Spleen (tissue), 11 donors: ENCODE measurements around the gene ARFGAP1. TPM values are rescaled to one million over a fixed set of nuclear protein-coding genes. Genes with fewer than 3 reads are reported as not detected.

ENCODE experiments used
- DNase-seq: peaks from one replicate; pipeline ENCODE4 v3.0.0-alpha.2; 2020
- H3K27ac ChIP-seq, 8 donors: fragments of 200-600 bp; sonication (generic) in 7 of 8; 1 replicate in 4 of 8; 2 replicates in 4 of 8; pipeline versions ENCODE4 v1.5.0 to v1.8.0; 2016 to 2021; ENCODE audit warnings: inconsistent platforms in 4 of 8, mild to moderate bottlenecking in 4 of 8, moderate library complexity in 1 of 8
- H3K27me3 ChIP-seq, 7 donors: fragments of 200-600 bp; sonication (generic) in 6 of 7; replicated peaks in 1 of 7; 1 replicate in 4 of 7; 2 replicates in 3 of 7; pipeline versions ENCODE4 v1.5.0 to v1.8.0; 2016 to 2021; ENCODE audit warnings: inconsistent platforms in 3 of 7, mild to moderate bottlenecking in 1 of 7
- H3K36me3 ChIP-seq, 6 donors: fragments of 200-600 bp; sonication (generic) in 5 of 6; 1 replicate in 4 of 6; 2 replicates in 2 of 6; pipeline versions ENCODE4 v1.5.0 to v1.8.0; 2016 to 2021; ENCODE audit warnings: inconsistent platforms in 2 of 6
- H3K4me1 ChIP-seq, 6 donors: fragments of 200-600 bp; sonication (generic) in 5 of 6; 1 replicate in 3 of 6; 2 replicates in 3 of 6; pipeline versions ENCODE4 v1.5.0 to v1.8.0; 2016 to 2021; ENCODE audit warnings: inconsistent platforms in 3 of 6
- H3K4me3 ChIP-seq, 8 donors: fragments of 200-600 bp; sonication (generic) in 7 of 8; 1 replicate in 4 of 8; 2 replicates in 4 of 8; pipeline versions ENCODE4 v1.5.0 to v1.8.0; 2016 to 2021; ENCODE audit warnings: inconsistent platforms in 4 of 8, mild to moderate bottlenecking in 4 of 8, moderate library complexity in 2 of 8
- H3K9me3 ChIP-seq, 8 donors: fragments of 200-600 bp; sonication (generic) in 7 of 8; 1 replicate in 4 of 8; 2 replicates in 4 of 8; pipeline versions ENCODE4 v1.5.0 to v1.8.0; 2016 to 2021; ENCODE audit warnings: inconsistent platforms in 4 of 8
- CTCF ChIP-seq, 11 experiments: fragments of 200-600 bp in 7 of 11; fragments of 450-650 bp in 4 of 11; sonication (generic) in 4 of 11; IDR thresholded peaks in 8 of 11; conservative IDR thresholded peaks in 3 of 11; 1 replicate in 7 of 11; 2 replicates in 4 of 11; pipeline versions ENCODE4 v1.4.0 to v1.8.0; 2016 to 2021; ENCODE audit warnings: antibody characterized with exemption in 11 of 11, inconsistent platforms in 4 of 11, mild to moderate bottlenecking in 1 of 11
- POLR2A ChIP-seq, 3 donors: fragments of 450-650 bp; IDR thresholded peaks; one replicate each; pipeline ENCODE4 v1.5.1; 2017; ENCODE audit warnings: antibody characterized with exemption in 3 of 3, mild to moderate bottlenecking in 1 of 3
- POLR2AphosphoS5 ChIP-seq, 3 donors: sonication (generic); formaldehyde crosslinking; IDR thresholded peaks; one replicate each; pipeline ENCODE4 v1.5.1; 2017; ENCODE audit warnings: antibody characterized with exemption in 3 of 3
- whole genome bisulfite sequencing, 5 donors: extraction: QIAGEN DNeasy Blood & Tissue Kit in 3 of 5; methylation state at CpG; one replicate each; pipeline versions ENCODE4 v1.1.5 to v1.1.7; 2013 to 2018; 5-methylcytosine and 5-hydroxymethylcytosine counted together
- intact Hi-C: fragments of 100-400 bp; cut with DNase I; formaldehyde crosslinking; loops from one replicate; pipeline ENCODE4 v1.15.0; 2023; ENCODE audit warnings: low total_unique reads
- polyA plus RNA-seq, 3 donors: library from polyadenylated mRNA; stranded (reverse); fragments of 200-250 nt; gene quantifications; one replicate each; pipeline ENCODE4 v1.2.1, GENCODE V29; 2013
- total RNA-seq, 7 donors: library from RNA; depleted of rRNA in 3 of 7; stranded (reverse); fragments of >200 nt in 3 of 7; fragmentation: NEBNext Ultra II Directional in 4 of 7; extraction: Animal tissue kit (Norgen Biotek cat#: 25700) in 4 of 7; gene quantifications; one replicate each; pipeline versions ENCODE4 v1.1.0 to v1.2.1, GENCODE V29; 2016 to 2021
- donor health status: healthy with polysubstance abuse.
- donor health status: DM: no; HTN: no; CAD: no; lungs with moderate emphysema.
- donor health status: DM: no; HTN: no; CAD: no.
- donor health status: Bipolar disorder and iron deficiency.
- donor health status: healthy.
- donor health status: DM: no; HTN: no; CAD: no.
- donor health status: DM: yes; HTN: yes; CAD: no.

The ARFGAP1 gene
- total and polyA plus RNA-seq, 10 donors, result 44.4 to 165 (median 96.1) TPM

DNA sequence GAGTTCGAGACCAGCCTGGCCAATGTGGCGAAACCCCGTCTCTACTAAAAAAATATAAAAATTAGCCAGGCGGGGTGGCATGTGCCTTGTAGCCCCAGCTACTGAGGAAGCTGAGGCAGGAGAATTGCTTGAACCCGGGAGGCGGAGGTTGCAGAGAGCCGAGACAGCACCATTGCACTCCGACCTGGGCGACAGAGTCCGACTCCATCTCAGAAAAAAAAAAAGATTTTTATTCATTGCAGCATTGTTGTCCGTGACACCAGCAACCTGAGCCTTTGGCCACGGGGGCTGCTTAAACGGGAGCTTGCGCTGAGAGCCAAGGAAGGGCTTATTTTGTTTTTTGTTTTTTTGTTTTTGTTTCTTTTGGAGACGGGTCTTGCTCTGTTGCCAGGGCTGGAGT lies 7.3 kb downstream of the ARFGAP1 start:
- Histone ChIP-seq H3K4me1 (peaks cover 0 to 31% (median 4%) of the 10 kb centered on the region in 6 donors), H3K27me3 (no peaks in the 10 kb centered on the region), H3K4me3 (no peak overlapping the region), H3K27ac (no peak overlapping the region), H3K9me3 (no peaks in the 10 kb centered on the region), H3K36me3 (peaks cover 0 to 99% (median 84%) of the 10 kb centered on the region in 6 donors)
- no peak for DNase-seq
- intact Hi-C loops, result no loop called here
- TF ChIP-seq POLR2A (IDR thresholded peaks at IDR 0.05) (no peak), POLR2AphosphoS5 (IDR thresholded peaks at IDR 0.05) (no peak), CTCF (IDR thresholded peaks at IDR 0.05 in 8 of 11, conservative IDR thresholded peaks at IDR 0.05 in 3 of 11) (no peak)
- WGBS, 5 donors, result 92 to 97% (median 96%) methylated on average over 15 of the region's 15 CpGs

DNA sequence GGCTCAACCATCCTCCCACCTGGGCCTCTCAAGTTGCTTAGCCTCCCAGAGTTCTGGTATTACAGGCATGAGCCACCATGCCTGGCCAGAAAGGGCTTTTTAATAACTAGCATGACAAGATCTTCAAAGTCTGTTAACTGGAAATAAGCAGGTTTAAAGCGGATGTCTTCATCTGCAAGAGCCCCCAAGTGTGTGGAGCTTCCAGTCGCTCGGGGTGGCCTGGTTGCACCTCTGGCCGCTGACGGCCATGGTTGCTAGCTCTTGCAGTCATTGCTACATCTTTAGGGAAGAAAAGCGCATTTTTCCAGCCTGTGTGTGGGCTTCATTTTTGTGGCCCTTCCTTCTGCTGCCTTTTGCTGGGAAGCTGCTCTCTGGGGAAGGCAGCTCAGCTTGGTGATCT lies 7.8 kb downstream of the ARFGAP1 start:
- no peaks in the 10 kb centered on the region for H3K27me3 ChIP-seq
- 94 to 98% (median 97%) methylated on average over 6 of the region's 6 CpGs for WGBS, 5 donors
- peaks cover 0 to 100% (median 87%) of the 10 kb centered on the region in 6 donors for H3K36me3 ChIP-seq
- peaks cover 0 to 31% (median 1%) of the 10 kb centered on the region in 6 donors for H3K4me1 ChIP-seq
- H3K27ac ChIP-seq, result no peak overlapping the region
- DNase-seq, result no peak
- no peak for TF ChIP-seq CTCF (IDR thresholded peaks at IDR 0.05 in 8 of 11, conservative IDR thresholded peaks at IDR 0.05 in 3 of 11)
- no peak for TF ChIP-seq POLR2A (IDR thresholded peaks at IDR 0.05)
- TF ChIP-seq POLR2AphosphoS5 (IDR thresholded peaks at IDR 0.05), result no peak
- H3K9me3 ChIP-seq, result no peaks in the 10 kb centered on the region
- H3K4me3 ChIP-seq, result no peak overlapping the region
- intact Hi-C loops, result no loop called here

- H3K27me3 ChIP-seq, result no peaks in the 10 kb centered on the region
Measured at GRCh38 chr20:63280929-63281545, 8.4 kb downstream of the ARFGAP1 start.

More at GRCh38 chr20:63280929-63281545, 8.4 kb downstream of the ARFGAP1 start:
- DNase-seq, result no peak
- no peak overlapping the region for H3K27ac ChIP-seq
- WGBS, 5 donors, result 88 to 93% (median 89%) methylated on average over 8 to 19 of the region's 19 CpGs
- peaks cover 0 to 25% (median 0%) of the 10 kb centered on the region in 6 donors for H3K4me1 ChIP-seq
- intact Hi-C loops, result no loop called here
- H3K36me3 ChIP-seq, result peaks cover 0 to 100% (median 90%) of the 10 kb centered on the region in 6 donors
- TF ChIP-seq CTCF (IDR thresholded peaks at IDR 0.05 in 8 of 11, conservative IDR thresholded peaks at IDR 0.05 in 3 of 11) (no peak), POLR2A (IDR thresholded peaks at IDR 0.05) (no peak), POLR2AphosphoS5 (IDR thresholded peaks at IDR 0.05) (peak in 1 of 3 donors; percentile 29)
- no peak overlapping the region for H3K4me3 ChIP-seq
- H3K9me3 ChIP-seq, result no peaks in the 10 kb centered on the region
